GM18867 (cell line): ENCODE data around the gene CHD9.

Source experiments
- ATAC-seq: cut with Tn5 transposase; IDR thresholded peaks from one replicate; pipeline ENCODE4 v1.9.1; 2021; ENCODE audit warnings: mild to moderate bottlenecking, moderate library complexity; ENCODE audit not compliant: unreplicated experiment

The CHD9 gene

DNA sequence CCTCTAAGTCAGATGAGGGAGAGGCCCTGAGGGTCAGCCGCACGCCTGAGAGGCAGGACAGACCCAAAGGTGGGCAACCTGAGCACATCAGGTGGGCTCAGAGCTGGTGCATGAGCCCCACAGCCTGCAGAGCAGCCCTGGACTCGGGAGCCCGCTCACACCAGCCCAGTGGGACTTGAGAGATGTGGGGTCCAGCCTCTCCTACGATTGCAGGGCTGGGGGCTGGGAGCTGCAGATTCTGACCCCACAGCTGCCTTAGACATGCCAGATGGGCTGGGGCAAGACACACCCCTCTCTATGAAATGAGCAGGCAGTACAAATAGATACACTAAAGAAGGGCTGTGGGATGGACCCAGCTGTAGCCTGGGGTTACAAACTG, 302.4 kb downstream of the CHD9 start:
- no peak for ATAC-seq

DNA sequence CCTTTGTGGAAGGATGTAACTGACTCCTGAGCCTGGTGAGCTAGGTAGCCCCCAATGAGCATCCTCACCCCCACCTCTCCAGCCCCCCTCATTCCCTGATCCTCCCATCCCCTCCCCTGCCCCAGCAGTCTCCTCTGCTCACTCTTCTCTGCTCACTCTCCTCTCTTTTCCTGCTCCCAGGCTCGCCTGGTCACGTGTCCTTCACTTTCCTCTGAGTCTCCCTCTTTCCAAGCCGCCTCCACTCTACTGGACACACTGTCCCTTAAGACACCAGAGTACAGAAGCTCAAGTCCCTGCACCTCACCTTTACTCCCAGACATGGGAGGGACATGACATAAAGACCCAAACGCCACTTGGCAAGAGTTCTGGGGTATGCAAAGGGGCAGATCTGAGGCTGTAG, 303.2 kb downstream of the CHD9 start:
- ATAC-seq, result no peak

DNA sequence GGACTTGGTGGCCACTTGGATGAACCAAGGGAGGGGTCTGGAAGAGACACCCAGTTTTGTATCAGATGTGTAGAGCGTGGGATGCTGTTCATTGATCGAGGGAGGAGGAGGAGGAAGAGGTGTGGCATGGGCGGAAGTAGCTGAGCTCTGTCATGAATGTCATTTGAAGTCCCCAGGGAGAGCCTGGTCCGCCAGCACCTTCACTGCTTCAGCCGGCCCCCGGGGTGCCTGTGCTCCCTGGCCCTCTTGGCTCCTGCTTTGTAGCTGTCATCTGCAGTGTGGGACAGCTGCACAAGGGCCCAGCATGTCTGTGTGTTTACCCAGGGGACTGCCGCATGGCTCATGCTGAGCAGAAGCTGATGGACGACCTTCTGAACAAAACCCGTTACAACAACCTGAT, 304.1 kb downstream of the CHD9 start:
- no peak for ATAC-seq

DNA sequence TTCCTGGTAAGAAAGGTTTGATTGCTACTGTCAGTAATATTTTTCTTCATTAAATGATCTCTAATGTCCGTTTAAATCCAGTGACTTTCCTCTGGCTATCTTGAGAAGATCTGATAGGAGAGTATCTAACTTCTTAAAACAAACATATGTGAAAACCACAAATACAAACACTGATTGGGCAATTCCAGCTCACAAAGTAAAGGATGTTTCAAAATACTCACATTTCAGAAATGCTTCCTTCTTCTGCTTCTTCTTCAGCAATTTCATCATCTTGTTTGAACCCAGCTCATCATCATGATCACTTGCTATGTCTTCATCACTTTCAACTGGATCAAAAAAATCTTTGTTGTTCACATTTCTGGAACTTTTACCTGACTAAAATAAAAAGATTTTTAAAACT, 315.1 kb downstream of the CHD9 start:
- no peak for ATAC-seq

DNA sequence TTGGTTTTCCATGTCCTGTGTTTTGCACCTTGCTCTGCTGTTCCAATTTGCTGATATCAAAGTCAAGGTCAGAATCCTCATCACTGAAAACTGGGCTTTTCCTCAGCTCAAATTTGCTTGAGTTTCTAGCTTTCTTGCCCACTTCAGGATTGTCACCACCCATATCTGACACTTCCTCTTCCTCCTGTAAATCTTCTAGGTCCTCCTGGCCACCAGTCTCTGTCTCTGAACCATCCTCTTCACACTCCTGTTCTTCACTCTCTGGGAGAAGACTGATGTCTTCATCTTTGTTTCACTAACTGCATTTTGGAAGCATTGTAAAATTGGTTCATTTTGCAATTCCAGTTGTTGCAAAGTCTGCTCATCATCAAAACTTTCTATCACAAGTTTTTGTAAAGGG, 316.0 kb downstream of the CHD9 start:
- no peak for ATAC-seq

DNA sequence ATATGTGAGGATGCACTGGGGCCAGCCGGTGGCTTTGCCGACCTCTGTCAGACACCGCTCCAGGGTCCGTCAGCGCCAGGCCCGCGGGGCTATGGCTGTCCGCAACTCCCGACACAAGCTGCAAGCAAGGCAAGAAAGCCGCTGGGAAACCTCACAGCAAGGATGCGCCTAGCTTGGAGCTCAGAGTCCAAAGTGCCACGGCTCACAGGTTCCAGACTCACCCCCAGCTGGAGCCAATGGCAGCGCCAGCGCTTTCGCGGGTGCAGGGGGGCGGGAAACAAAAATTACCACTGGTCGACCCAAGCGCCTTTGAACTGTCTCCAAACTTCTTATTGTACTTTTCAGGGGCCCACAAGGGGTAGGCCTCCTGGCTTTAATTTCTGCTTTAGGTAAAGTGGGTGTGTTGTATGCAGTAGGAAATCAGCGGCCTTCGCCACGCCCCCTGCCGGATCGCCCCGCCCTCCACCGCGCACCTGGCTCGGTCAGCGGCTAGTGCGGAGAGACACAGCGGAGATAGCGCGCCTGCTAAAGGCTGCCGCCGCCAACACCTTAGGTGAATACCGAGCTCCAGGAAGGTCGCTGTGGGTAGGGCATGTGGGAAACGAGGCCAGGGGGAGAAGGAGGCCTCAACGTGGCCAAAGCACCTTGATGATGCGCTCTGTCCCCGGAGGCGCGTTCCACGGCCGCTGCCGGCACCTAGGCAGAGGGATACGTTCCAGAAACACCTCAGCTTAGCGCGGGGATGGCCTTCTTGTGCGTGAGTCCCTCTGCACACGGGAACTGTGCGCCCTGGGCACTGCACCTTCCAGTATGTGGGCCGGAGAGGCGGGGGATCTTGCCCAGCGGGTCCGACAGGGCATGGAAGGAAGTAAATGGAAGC, 318.4 kb downstream of the CHD9 start:
- no peak for ATAC-seq

DNA sequence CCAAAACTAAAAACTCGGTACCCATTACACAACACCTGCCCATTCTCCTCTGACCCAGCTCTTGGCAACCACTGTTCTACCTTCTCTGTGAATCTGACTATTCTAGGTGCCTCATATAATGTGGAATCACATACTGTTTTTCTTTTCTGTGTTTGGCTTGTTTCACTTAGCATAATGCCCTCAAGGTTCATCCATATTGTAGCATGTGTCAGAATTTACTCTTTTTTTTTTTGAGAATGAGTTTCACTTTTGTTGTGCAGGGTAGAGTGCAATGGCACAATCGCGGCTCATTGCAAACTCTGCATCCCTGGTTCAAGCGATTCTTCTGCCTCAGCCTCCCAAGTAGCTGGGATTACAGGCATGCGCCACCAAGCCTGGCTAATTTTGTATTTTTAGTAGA, 320.0 kb downstream of the CHD9 start:
- ATAC-seq, result no peak

DNA sequence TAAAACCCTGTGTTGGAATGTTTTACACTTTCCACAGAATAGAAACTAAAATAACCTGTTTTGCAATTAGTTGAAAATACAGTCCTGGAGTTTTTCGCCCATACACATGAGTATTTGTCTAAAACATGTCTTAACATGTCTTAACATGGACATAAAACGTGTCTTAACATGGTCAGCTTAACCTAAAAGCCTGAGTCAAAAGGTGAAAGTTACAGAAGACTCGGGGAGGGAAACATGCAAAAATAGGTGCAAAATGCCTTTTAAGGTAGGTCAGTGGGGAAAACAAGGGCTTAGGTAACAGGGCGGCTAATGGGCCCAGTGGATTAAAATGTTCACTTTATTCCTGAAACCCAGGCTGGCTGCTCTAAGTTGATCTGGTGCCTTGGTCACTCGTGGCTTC, 323.3 kb downstream of the CHD9 start:
- peak; percentile 59 for ATAC-seq
